H1 (cell line): ENCODE data around the gene DOHH. TPM values are rescaled to one million over a fixed set of nuclear protein-coding genes. Genes with fewer than 3 reads are reported as not detected.

Source experiments
- CTCF ChIA-PET: fragments of 300-600 bp; sonication (Branson Sonifier 250); formaldehyde crosslinking; loops from one replicate; lab custom pipeline; 2021; ENCODE audit not compliant: partially characterized antibody; lab: Charles Lee
- POLR2A ChIA-PET: fragments of 300-600 bp; sonication (Branson Sonifier 250); formaldehyde crosslinking; loops from one replicate; lab custom pipeline; 2021; ENCODE audit warnings: inconsistent platforms; ENCODE audit not compliant: partially characterized antibody; lab: Charles Lee
- DNase-seq, 2 experiments: peaks; one replicate each; pipeline versions ENCODE4 v3.0.0 to v3.0.0-alpha.2; 2010 to 2022; ENCODE audit warnings: low spot score in 2 of 2, low read depth in 1 of 2, mixed read lengths in 1 of 2
- FAIRE-seq: peaks from 2 replicates; lab custom pipeline; 2011; peaks lifted over from hg19 to GRCh38; lab: Jason Lieb, UNC
- H2AFZ ChIP-seq: 2 replicates; pipeline ENCODE4 v1.8.1; 2012; ENCODE audit warnings: low read length, inconsistent platforms
- H2AK5ac ChIP-seq: 2 replicates; pipeline ENCODE4 v1.6.1; 2013; ENCODE audit warnings: low read depth, low read length
- H2BK120ac ChIP-seq: replicated peaks from 2 replicates; pipeline ENCODE3; 2013; ENCODE audit warnings: low read depth, low read length, inconsistent platforms
- H2BK12ac ChIP-seq: 2 replicates; pipeline ENCODE4 v1.6.1; 2013; ENCODE audit warnings: low read depth, low read length
- H2BK15ac ChIP-seq: 2 replicates; pipeline ENCODE4 v1.6.1; 2013; ENCODE audit warnings: low read length
- H2BK20ac ChIP-seq: 2 replicates; pipeline ENCODE4 v1.6.1; 2013; ENCODE audit warnings: low read length
- H2BK5ac ChIP-seq: 2 replicates; pipeline ENCODE4 v1.6.1; 2013; ENCODE audit warnings: low read depth, low read length
- H3K14ac ChIP-seq: 2 replicates; pipeline ENCODE4 v1.6.1; 2013; ENCODE audit warnings: inconsistent platforms; ENCODE audit not compliant: insufficient read length
- H3K18ac ChIP-seq: 2 replicates; pipeline ENCODE4 v1.6.1; 2013; ENCODE audit warnings: low read length; ENCODE audit errors: extremely low read depth
- H3K23ac ChIP-seq: 2 replicates; pipeline ENCODE4 v1.6.1; 2013; ENCODE audit warnings: inconsistent platforms; ENCODE audit not compliant: insufficient read length
- H3K23me2 ChIP-seq: 2 replicates; pipeline ENCODE4 v1.6.1; 2013; ENCODE audit warnings: low read depth, low read length
- H3K27ac ChIP-seq: 2 replicates; pipeline ENCODE4 v1.6.1; 2011; ENCODE audit warnings: low read depth, low read length, inconsistent platforms
- H3K27me3 ChIP-seq, 4 experiments: replicated peaks in 1 of 4; 1 replicate in 1 of 4; 2 replicates in 3 of 4; pipeline versions ENCODE4 v1.6.1 to v1.8.1; 2011 to 2013; ENCODE audit warnings: low read length in 3 of 4, mild to moderate bottlenecking in 3 of 4, inconsistent platforms in 2 of 4, mixed read lengths in 2 of 4, moderate library complexity in 1 of 4; ENCODE audit not compliant: control insufficient read depth in 3 of 4, insufficient read depth in 3 of 4; ENCODE audit errors: extremely low read depth in 1 of 4
- H3K36me3 ChIP-seq, 4 experiments: 2 replicates each; pipeline versions ENCODE4 v1.6.1 to v1.8.1; 2011 to 2013; ENCODE audit warnings: mild to moderate bottlenecking in 4 of 4, low read length in 3 of 4, moderate library complexity in 2 of 4, control low read depth in 1 of 4, inconsistent platforms in 1 of 4; ENCODE audit not compliant: insufficient read depth in 4 of 4, control insufficient read depth in 2 of 4
- H3K4ac ChIP-seq: replicated peaks from 2 replicates; pipeline ENCODE3; 2013; ENCODE audit warnings: low read length, low read depth, mixed read lengths, inconsistent platforms; ENCODE audit not compliant: insufficient read length
- H3K4me1 ChIP-seq, 4 experiments: replicated peaks in 1 of 4; 1 replicate in 1 of 4; 2 replicates in 3 of 4; pipeline versions ENCODE4 v1.6.1 to v1.8.1; 2011 to 2013; ENCODE audit warnings: low read length in 3 of 4, inconsistent platforms in 2 of 4, mixed read lengths in 1 of 4; ENCODE audit not compliant: insufficient read depth in 4 of 4, control insufficient read depth in 3 of 4
- H3K4me2 ChIP-seq, 2 experiments: 2 replicates each; pipeline versions ENCODE4 v1.6.1 to v1.8.1; 2011 to 2013; ENCODE audit warnings: low read depth in 2 of 2, low read length in 2 of 2, control low read depth in 1 of 2, inconsistent platforms in 1 of 2, mild to moderate bottlenecking in 1 of 2; ENCODE audit not compliant: insufficient read depth in 1 of 2
- H3K4me3 ChIP-seq, 4 experiments: fragments of 200-600, 300-600 bp in 1 of 4; sonication (generic), shearing (Covaris generic), sonication (Bioruptor Twin) in 1 of 4; 2 replicates each; pipeline versions ENCODE4 v1.5.1 to v1.8.1; 2011 to 2016; ENCODE audit warnings: low read length in 4 of 4, low read depth in 3 of 4, control low read depth in 2 of 4, inconsistent platforms in 2 of 4, mild to moderate bottlenecking in 2 of 4, mixed read lengths in 1 of 4, moderate library complexity in 1 of 4; ENCODE audit not compliant: insufficient read depth in 2 of 4; ENCODE audit errors: extremely low read depth in 1 of 4
- H3K56ac ChIP-seq: replicated peaks from 2 replicates; pipeline ENCODE3; 2013; ENCODE audit warnings: low read depth, mild to moderate bottlenecking, mixed read lengths, low read length, inconsistent platforms; ENCODE audit not compliant: insufficient read length
- H3K79me1 ChIP-seq: 2 replicates; pipeline ENCODE4 v1.6.1; 2013; ENCODE audit warnings: low read depth, low read length, control low read depth
- H3K79me2 ChIP-seq, 2 experiments: 2 replicates each; pipeline versions ENCODE4 v1.6.1 to v1.8.1; 2012 to 2013; ENCODE audit warnings: low read length in 2 of 2, mild to moderate bottlenecking in 2 of 2, inconsistent platforms in 1 of 2; ENCODE audit not compliant: insufficient read depth in 2 of 2, control insufficient read depth in 1 of 2
- H3K9ac ChIP-seq, 4 experiments: replicated peaks in 1 of 4; 1 replicate in 1 of 4; 2 replicates in 3 of 4; pipeline versions ENCODE4 v1.6.1 to v1.8.1; 2011 to 2013; ENCODE audit warnings: low read depth in 3 of 4, low read length in 3 of 4, control low read depth in 2 of 4, mild to moderate bottlenecking in 2 of 4, moderate library complexity in 2 of 4, inconsistent platforms in 1 of 4; ENCODE audit errors: extremely low read depth in 1 of 4
- H3K9me3 ChIP-seq, 2 experiments: 2 replicates each; pipeline versions ENCODE4 v1.6.1 to v1.8.1; 2012 to 2013; ENCODE audit warnings: mild to moderate bottlenecking in 2 of 2, moderate library complexity in 2 of 2, control low read depth in 1 of 2, inconsistent platforms in 1 of 2, low read depth in 1 of 2, low read length in 1 of 2, mixed read lengths in 1 of 2; ENCODE audit not compliant: insufficient read depth in 2 of 2
- H4K20me1 ChIP-seq, 2 experiments: replicated peaks in 1 of 2; 2 replicates each; pipeline versions ENCODE3 to v1.8.1; 2011 to 2013; ENCODE audit warnings: inconsistent platforms in 2 of 2, low read length in 2 of 2, mild to moderate bottlenecking in 1 of 2; ENCODE audit not compliant: insufficient read depth in 2 of 2, control insufficient read depth in 1 of 2
- H4K5ac ChIP-seq: 2 replicates; pipeline ENCODE4 v1.6.1; 2013; ENCODE audit warnings: low read length, low read depth, mixed read lengths, inconsistent platforms; ENCODE audit not compliant: insufficient read length
- H4K8ac ChIP-seq: 2 replicates; pipeline ENCODE4 v1.8.0; 2013; ENCODE audit warnings: mild to moderate bottlenecking, moderate library complexity, low read length, inconsistent platforms; ENCODE audit not compliant: insufficient read depth; ENCODE audit errors: extremely low read depth
- H4K91ac ChIP-seq: replicated peaks from 2 replicates; pipeline ENCODE3; 2013; ENCODE audit warnings: low read length, mixed read lengths, inconsistent platforms; ENCODE audit not compliant: insufficient read length
- BCL11A ChIP-seq, 2 experiments: IDR thresholded peaks; one replicate each; pipeline ENCODE4 v1.6.1; 2011; ENCODE audit warnings: low read depth in 2 of 2, low read length in 2 of 2, mild to moderate bottlenecking in 2 of 2
- CBX5 ChIP-seq: fragments of 300-800, 300-1000 bp; sonication (generic); IDR thresholded peaks from 2 replicates; pipeline ENCODE4 v1.7.1; 2016; ENCODE audit warnings: antibody characterized with exemption, low read length, low read depth
- CBX8 ChIP-seq: fragments of 300-800, 300-1000 bp; sonication (generic); IDR thresholded peaks from 2 replicates; pipeline ENCODE4 v1.7.1; 2016; ENCODE audit warnings: low read depth, low read length, borderline replicate concordance
- GTF2F1 ChIP-seq: IDR thresholded peaks from 2 replicates; pipeline ENCODE4 v1.6.1; 2012; ENCODE audit warnings: low read depth, low read length, improper control_type of control experiment, borderline replicate concordance
- JUN ChIP-seq: IDR thresholded peaks from 2 replicates; pipeline ENCODE4 v1.6.1; 2011; ENCODE audit warnings: low read depth, mild to moderate bottlenecking, improper control_type of control experiment, low read length
- KDM1A ChIP-seq: fragments of 200-600, 300-600 bp; sonication (generic); IDR thresholded peaks from 2 replicates; pipeline ENCODE4 v1.7.1; 2016; ENCODE audit warnings: mild to moderate bottlenecking, low read length, borderline replicate concordance
- RFX5 ChIP-seq: IDR thresholded peaks from 2 replicates; pipeline ENCODE4 v1.6.1; 2011; ENCODE audit warnings: low read depth, low read length, improper control_type of control experiment, borderline replicate concordance
- SP1 ChIP-seq: IDR thresholded peaks from 2 replicates; pipeline ENCODE4 v1.6.1; 2011; ENCODE audit warnings: low read depth, low read length
- SUZ12 ChIP-seq: fragments of 200-600 bp; sonication (generic); IDR thresholded peaks from 2 replicates; pipeline ENCODE4 v1.6.1; 2012; ENCODE audit warnings: mild to moderate bottlenecking, inconsistent platforms, low read length, moderate library complexity, mixed read lengths
- YY1 ChIP-seq: IDR thresholded peaks from 2 replicates; pipeline ENCODE4 v1.6.1; 2011; ENCODE audit warnings: low read depth, mild to moderate bottlenecking, low read length
- ZNF274 ChIP-seq: IDR thresholded peaks from 2 replicates; pipeline ENCODE4 v1.7.0; 2012; ENCODE audit warnings: low read length, borderline replicate concordance; ENCODE audit errors: extremely low read depth
- WGBS, 2 experiments: shearing (Covaris generic) in 1 of 2; methylation state at CpG; one replicate each; pipeline versions ENCODE4 v1.1.6 to v1.1.7; 2013 to 2015; ENCODE audit warnings: low lambda C conversion rate in 2 of 2, mixed read lengths in 2 of 2, inconsistent platforms in 1 of 2, low coverage in 1 of 2, missing lambda C conversion rate in 1 of 2; ENCODE audit not compliant: insufficient replicate concordance in 2 of 2, insufficient coverage in 1 of 2, insufficient read length in 1 of 2; ENCODE audit errors: extremely low coverage in 1 of 2, missing lambda C conversion rate in 1 of 2; 5-methylcytosine and 5-hydroxymethylcytosine counted together
- polyA plus RNA-seq, 7 experiments: library from polyadenylated mRNA; depleted of rRNA in 3 of 7; stranded (reverse) in 5 of 7; unstranded in 2 of 7; fragments of >200 nt in 5 of 7; fragments of 200-250 nt in 2 of 7; gene quantifications; 1 replicate in 5 of 7; 2 replicates in 1 of 7; 4 replicates in 1 of 7; pipeline versions ENCODE4 v1.2.1 to v1.2.3, GENCODE V29; 2011 to 2013; ENCODE audit warnings: missing spikeins in 2 of 7, mixed read lengths in 2 of 7
- total RNA-seq: library from RNA; stranded (reverse); fragmentation: NEBNext Ultra II Directional; extraction: Animal tissue kit (Norgen Biotek cat#: 25700); gene quantifications from 2 replicates; pipeline ENCODE4 v1.2.1, GENCODE V29; 2021
- TF ChIP-seq, protein P1 (sequence below): IDR thresholded peaks from 2 replicates; pipeline ENCODE4 v1.6.1; 2011; ENCODE audit warnings: low read depth, mild to moderate bottlenecking, low read length; ENCODE audit not compliant: insufficient read depth
- TF ChIP-seq, protein P2 (sequence below): IDR thresholded peaks from 2 replicates; pipeline ENCODE4 v1.6.1; 2012; ENCODE audit warnings: inconsistent platforms

The DOHH gene
- total and polyA plus RNA-seq, 2 of the 8 experiments (the other 6 are each of a cell fraction or from before 2014, with no cell fraction given): 7.3 to 17.7 TPM

DNA sequence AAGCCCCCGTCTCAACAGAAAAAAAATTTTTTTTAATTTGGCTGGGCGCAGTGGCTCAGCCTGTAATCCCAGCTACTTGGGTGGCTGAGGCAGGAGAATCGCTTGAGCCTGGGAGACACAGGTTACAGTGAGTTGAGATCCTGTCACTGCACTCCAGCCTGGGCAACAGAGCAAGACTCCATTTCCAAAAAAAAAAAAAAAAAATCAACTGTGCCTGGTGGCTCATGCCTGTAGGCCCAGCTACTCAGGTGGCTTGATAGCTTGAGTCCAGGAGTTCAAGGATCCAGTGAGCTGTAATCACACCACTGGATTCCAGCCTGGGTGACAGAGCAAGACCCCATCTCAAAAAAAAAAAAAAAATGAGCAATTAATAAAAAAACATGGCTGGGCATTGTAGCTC lies 1.3 kb upstream of the DOHH start:
- Histone ChIP-seq H3K56ac (no peak overlapping the region), H3K23ac (no peak overlapping the region), H2BK15ac (no peak overlapping the region), H2AFZ (no peak overlapping the region), H3K4ac (no peak overlapping the region), H2AK5ac (0 out of 2 replicates have a peak overlapping the region, but pooled peaks have one; percentile 24), H2BK20ac (no peak overlapping the region), H3K79me2 (peaks cover 0 to 30% of the 10 kb centered on the region in 2 experiments; a peak in 2 of 4 replicates), H3K4me2 (no peak overlapping the region), H3K18ac (no peak overlapping the region), H3K4me1 (no peaks in the 10 kb centered on the region; a peak in 3 of 7 replicates), H3K9me3 (no peaks in the 10 kb centered on the region), H3K14ac (no peak overlapping the region), H2BK12ac (no peak overlapping the region), H4K91ac (no peak overlapping the region), H3K79me1 (peaks cover 6% of the 10 kb centered on the region), H2BK120ac (no peak overlapping the region), H3K36me3 (peaks cover 0 to under 1% (median under 1%) of the 10 kb centered on the region in 4 experiments; a peak in 3 of 8 replicates), H3K4me3 (no peak overlapping the region), H3K23me2 (peaks cover 15% of the 10 kb centered on the region), H3K27me3 (no peaks in the 10 kb centered on the region), H2BK5ac (no peak overlapping the region), H4K20me1 (peaks cover 1 to 4% of the 10 kb centered on the region in 2 experiments), H4K8ac (peak overlapping the region; percentile 2; the same call in 1 of the 2 replicates), H3K27ac (no peak overlapping the region), H4K5ac (no peak overlapping the region), H3K9ac (no peak overlapping the region)
- CTCF ChIA-PET: interaction anchor here (0.6 to 2.2 kb wide), 9 partner anchors 15 to 226 kb away, joined by 3 to 8 read pairs (median 4); no protein-coding TSS in a partner anchor
- DNase-seq (no peak), FAIRE-seq (no peak)
- 84% methylated on average over 3 of the region's 3 CpGs; no CpG with 5 or more reads in 1 of the 2 experiments for WGBS, 2 experiments
- POLR2A ChIA-PET: interaction anchor here (0.6 to 6.1 kb wide), 6 partner anchors 13 to 205 kb away, joined by 3 to 58 read pairs (median 4); partner anchors contain the start of gene SMIM44
- TF ChIP-seq SUZ12: no peak
- TF ChIP-seq JUN: no peak
- TF ChIP-seq GTF2F1: no peak
- no peak for TF ChIP-seq RFX5
- TF ChIP-seq, protein P1, sequence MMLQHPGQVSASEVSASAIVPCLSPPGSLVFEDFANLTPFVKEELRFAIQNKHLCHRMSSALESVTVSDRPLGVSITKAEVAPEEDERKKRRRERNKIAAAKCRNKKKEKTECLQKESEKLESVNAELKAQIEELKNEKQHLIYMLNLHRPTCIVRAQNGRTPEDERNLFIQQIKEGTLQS: no peak
- TF ChIP-seq ZNF274: no peak
- TF ChIP-seq, protein P2, sequence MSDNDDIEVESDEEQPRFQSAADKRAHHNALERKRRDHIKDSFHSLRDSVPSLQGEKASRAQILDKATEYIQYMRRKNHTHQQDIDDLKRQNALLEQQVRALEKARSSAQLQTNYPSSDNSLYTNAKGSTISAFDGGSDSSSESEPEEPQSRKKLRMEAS: no peak
- TF ChIP-seq CBX5: no peak
- no peak for TF ChIP-seq SP1
- TF ChIP-seq CBX8: no peak
- TF ChIP-seq YY1: no peak
- TF ChIP-seq KDM1A: no peak
- TF ChIP-seq BCL11A (IDR thresholded peaks at IDR 0.05; ENCODE audit: low read depth in 2 of 2, low read length in 2 of 2): no peak
